ENCODE results near the gene LRMDA.

DNA sequence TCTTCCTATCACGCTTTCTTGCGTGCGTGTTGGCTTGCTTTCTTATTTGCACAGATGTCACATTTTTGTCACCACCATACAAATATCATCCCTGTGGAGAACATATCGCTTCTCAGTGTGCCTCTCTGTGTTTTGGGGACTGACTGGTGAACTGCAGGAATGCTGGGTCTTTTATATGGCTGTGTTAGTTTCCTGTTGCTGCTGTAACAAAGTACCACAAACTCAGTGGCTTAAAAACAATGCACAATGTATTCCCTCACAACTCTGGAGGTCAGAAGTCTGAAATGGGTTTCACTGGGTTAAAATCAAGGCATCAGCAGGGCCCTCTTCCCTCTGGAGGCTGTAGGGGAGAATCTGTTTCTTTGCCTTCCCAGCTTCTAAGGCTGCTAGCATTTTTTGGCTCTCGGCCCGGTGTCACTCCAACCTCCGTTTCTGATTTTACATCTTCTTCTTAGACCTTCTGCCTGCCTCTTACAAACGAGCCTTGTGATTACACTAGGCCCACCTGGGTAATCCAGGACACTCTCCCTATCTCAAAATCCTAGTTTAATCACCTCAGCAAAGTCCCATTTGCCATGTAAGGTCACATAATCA, 82.0 kb downstream of the LRMDA start:
- TF ChIP-seq, protein P1, sequence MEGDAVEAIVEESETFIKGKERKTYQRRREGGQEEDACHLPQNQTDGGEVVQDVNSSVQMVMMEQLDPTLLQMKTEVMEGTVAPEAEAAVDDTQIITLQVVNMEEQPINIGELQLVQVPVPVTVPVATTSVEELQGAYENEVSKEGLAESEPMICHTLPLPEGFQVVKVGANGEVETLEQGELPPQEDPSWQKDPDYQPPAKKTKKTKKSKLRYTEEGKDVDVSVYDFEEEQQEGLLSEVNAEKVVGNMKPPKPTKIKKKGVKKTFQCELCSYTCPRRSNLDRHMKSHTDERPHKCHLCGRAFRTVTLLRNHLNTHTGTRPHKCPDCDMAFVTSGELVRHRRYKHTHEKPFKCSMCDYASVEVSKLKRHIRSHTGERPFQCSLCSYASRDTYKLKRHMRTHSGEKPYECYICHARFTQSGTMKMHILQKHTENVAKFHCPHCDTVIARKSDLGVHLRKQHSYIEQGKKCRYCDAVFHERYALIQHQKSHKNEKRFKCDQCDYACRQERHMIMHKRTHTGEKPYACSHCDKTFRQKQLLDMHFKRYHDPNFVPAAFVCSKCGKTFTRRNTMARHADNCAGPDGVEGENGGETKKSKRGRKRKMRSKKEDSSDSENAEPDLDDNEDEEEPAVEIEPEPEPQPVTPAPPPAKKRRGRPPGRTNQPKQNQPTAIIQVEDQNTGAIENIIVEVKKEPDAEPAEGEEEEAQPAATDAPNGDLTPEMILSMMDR (optimal IDR thresholded peaks at IDR 0.05 in 1 of 3, IDR thresholded peaks at IDR 0.05 in 1 of 3, conservative IDR thresholded peaks at IDR 0.05 in 1 of 3; ENCODE audit: extremely low read depth in 1 of 3, insufficient read depth in 2 of 3, low read length in 3 of 3) = no peak
- no peak for TF ChIP-seq EZH2 (IDR thresholded peaks at IDR 0.05; ENCODE audit: low read length)

Measured in keratinocyte (primary cell).